Measurements from ENCODE around the gene RFNG.
A peak's percentile ranks its signal among the peaks of the same experiment; 100 is the strongest.

The RFNG gene

DNA sequence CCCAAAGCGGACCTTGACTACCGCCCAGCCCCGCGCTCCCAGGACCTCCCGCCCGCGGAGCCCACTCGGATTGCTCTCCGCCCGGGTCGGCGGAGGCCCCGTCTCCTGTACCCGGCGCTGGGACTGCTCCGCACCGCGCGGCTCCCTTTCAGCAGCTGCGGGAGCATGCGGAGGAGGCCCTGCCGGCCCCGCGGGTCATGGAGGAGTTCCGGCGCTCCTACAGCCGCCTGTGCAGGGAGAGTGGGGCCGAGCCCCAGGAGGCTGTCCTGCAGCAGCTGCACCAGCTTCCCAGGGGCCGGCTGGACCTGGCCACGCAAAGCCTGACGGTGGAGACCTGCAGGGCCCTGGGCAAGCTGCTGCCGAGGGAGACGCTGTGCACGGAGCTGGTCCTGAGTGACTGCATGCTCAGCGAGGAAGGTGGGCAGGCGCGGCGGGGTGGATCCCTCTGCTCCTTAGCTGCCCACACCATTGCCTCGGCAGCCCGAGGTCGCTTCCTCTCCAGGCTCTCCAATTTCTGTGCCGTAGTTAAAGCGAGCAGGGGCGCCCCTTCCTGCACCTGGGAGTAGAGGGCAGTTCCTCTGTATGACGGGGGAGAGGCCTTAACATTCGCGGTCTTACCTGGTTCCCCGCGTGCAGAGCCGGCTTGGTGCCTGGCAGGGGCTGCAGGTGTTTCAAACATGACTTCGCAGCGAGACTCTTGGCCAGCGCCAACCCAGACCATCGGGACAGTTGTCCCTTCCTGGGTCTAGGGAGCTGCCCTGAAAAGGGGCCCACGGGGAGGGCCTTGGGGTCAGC is 28.0 kb downstream of the RFNG start:
- peak; percentile 64 for DNase-seq

DNA sequence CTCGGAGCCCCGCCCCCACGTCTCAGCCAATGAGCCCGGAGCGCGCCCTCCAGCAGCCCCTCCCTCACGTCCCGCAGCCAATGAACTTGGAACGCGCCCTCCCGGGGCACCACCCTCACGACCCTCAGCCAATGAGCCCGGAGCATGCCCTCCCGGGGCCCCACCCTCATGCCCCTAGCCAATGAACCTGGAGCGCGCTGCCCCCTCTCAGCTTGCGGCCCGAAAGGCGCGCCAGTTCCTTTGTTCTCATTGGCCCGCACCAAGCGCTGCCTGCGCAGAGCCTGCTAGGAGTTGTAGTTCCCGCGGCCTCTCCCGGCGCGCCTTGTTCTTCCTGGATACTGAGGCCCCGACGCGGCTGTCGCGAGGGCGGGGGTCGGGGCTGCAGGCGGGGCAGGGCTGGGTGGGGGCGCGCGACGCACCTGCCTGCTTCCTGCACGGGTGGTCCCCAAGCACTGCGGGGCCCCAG is 28.6 kb downstream of the RFNG start, which contains the start of gene LRRC45:
Gene LRRC45 (plus strand): TSS at position 325 of the 466 bp plus-strand sequence. CDS start 339 bp downstream, outside the sequence.
- DNase-seq, result peak; percentile 100

- DNase-seq, result peak; percentile 58
Observed at GRCh38 chr17:82022310-82022980, 29.2 kb downstream of the RFNG start, which contains the start of gene CENPX. CENPX (minus strand) TSS chr17:82022878; CDS start chr17:82022861, 17 bp downstream.

DNA sequence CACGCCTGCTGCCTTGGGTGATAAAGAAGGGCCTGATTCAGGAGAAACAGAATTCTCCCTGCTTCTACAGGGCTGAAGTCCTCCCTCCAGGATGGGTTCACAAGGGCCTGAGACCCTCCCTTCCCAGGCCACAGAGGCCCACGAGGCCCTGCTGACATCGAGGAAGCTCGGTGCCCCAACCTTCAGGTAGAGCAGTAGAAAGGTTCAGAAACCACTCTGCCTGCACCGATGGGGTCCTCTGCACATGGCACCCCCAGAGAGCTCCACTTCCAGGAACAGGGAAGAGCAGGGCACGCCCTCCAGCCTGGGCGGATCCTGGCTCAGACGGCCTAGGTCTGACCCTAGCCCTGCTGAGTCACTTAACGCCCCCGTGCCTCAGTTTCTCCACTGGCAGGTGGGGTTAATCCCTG is 29.7 kb downstream of the RFNG start:
- no peak for DNase-seq

- peak; percentile 72 for DNase-seq
Observed at GRCh38 chr17:82021107-82021899, 30.3 kb downstream of the RFNG start.

DNA sequence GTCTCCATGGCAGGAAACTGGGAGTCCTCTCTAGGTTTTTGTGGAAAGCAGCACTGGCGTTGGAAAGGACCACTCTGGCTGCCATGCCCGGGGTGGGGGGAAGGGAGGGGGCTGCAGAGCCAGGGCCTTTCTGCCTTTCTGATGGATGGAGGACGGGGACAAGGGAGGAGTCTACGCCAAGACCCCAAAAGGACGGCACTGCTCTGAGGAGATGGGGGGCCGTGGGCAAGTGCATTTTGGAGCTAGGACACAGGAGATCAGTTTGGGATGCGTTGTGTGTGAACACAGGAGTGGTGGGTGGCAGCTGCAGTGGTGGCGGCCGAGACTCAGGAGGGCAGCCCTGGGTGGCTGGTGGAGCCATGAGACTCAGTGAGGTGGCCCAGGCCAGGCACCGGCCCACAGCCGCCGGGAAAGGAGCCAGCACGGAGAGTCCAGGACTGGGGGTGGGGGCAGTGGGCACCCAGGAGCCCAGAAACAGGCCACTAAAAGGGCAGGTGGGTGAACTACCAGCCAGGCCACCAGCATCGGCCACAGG is 31.0 kb downstream of the RFNG start:
- no peak for DNase-seq

DNA sequence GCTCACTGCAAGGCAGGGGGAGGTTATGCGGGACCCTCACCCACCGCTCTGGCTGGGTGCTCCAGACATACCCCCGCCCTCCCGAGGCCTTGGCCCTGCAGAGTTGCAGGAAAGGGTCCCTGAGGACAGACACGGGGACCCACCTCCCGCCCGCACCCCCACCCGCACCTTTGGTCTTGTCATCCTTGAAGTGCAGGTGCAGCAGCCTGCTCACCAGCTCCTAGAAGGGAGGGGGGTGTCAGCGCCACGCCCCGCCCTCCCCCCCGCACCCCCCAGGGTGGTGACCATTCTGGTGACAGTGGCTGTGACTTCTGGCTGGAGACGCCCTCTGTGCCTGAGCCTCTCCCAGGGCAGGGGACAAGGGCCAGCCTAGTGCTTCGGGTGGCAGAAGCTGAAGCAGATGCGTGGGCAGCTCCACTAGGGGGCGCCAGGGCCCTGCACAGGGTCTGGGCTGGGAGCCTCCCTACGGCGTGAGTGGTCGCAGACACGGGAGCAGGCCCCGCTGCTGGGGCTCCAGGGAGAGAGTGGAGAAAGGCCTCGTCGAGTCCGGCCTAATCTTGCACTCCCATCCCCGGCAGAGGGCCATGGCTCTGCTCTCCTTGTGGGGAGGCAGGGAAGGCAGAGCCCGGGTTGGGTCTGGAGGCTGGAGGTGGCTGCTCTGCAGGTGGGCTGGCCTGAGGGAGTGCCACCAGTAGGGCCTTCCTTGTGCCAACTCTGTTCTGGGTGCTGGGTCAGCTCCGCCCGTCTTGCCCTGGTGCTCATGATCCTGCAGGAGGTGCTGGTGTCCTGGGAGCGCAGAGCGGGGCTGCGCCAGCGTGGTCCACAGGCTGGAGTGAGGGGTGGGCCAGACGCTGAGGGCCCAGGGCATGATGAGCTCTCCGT is 31.7 kb downstream of the RFNG start:
- peak; percentile 84 for DNase-seq

DNA sequence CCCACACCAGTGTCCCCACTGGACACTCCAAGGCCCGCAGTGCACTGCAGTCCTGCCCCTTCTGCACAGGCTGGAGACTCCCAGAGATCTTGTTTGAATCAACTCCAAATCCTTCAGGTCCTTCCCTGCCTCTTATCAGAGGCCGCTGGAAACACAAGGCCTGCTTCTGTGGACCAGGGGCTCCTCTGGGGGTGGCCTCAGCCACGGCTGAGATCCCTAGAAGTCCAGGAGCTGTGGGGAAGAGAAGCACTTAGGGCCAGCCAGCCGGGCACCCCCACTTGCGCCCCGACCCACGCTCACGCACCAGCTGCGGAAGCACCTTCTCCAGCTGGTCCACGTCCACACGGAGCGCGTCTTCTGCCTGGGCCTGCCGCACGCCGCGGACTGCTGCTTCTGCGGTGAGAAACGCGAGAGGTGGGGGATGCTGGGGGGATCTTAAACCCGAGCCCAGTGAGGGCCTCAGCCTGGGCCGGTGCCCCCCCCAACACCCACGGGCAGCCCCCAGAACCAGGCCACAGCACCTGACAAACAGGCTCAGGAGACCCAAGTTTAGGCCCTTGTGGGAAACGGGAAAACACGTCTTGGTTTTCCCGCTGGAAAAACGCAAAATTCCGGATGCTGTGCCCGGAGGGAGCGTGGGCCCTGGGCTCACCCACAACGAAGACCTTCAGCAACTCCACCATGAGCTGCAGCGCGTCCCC is 32.5 kb downstream of the RFNG start:
- no peak for DNase-seq

DNA sequence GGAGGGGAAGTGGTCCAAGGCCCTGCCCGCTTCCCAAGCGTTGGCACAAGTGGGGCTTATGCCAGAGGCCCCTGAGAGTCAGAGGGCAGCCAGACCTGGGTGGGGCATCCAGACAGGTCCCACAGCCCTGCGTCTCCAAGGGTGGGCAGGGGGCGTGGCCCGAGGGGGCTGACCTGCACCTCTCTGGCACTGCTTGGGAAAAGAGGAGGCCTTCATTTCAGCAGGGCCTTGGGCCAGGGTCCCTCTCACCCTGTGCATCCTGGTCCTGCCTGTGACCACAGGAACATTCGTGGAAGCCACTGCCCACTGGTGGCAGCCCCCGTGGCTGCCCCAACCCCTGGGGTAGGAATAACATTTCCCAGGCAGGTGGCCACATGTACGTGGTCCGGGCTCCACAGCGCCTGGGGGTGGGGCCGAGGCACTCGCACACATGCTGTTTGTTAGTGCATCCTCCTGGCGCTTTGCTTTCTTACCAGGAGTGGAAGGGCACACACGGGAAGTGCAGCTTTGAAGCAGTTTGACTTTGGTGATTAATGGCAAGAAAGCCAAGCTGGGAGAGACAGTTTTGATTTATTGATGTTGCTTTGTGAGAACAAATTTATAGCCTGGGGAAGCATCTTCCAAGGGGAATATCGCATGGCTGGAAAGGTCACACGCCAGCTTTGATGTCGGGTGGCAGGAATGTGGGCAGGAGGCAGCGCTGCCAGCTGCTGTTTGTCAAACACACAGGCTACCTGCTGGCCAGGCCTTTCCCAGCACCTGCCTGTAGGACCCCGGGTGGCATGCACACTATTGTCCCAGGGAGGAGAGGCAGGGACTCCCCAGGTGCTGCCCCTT is 33.2 kb downstream of the RFNG start:
- peak; percentile 28 for DNase-seq

DNA sequence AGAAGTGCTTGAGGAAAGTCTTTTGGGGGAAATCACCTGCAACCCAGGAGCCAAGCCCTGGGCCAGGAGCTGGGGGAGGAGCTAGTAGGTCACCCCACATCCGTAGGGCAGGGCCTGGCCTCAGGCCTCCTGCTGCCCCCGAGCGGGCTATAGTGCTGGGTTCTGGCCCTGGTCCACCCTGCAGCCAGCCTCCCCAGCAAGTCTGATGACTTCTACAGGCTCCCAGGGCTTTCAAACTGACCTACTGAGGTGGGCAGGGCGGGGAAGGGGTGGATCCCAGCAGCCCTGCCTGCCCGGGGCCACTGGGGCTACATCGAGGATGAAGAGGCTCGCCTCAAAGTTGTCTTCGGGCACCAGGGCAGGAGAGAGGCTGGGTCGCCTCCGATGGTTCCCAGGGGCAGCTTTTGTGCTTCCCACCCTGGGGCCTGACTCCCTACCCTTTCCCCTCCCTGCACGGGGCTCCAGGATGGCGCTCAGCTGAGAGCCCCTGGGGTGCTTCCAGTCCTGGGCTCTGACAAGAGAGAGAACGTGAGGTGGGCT is 33.9 kb downstream of the RFNG start:
- DNase-seq, result no peak

- DNase-seq, result no peak
Observed at GRCh38 chr17:82016875-82017459, 34.6 kb downstream of the RFNG start.

DNA sequence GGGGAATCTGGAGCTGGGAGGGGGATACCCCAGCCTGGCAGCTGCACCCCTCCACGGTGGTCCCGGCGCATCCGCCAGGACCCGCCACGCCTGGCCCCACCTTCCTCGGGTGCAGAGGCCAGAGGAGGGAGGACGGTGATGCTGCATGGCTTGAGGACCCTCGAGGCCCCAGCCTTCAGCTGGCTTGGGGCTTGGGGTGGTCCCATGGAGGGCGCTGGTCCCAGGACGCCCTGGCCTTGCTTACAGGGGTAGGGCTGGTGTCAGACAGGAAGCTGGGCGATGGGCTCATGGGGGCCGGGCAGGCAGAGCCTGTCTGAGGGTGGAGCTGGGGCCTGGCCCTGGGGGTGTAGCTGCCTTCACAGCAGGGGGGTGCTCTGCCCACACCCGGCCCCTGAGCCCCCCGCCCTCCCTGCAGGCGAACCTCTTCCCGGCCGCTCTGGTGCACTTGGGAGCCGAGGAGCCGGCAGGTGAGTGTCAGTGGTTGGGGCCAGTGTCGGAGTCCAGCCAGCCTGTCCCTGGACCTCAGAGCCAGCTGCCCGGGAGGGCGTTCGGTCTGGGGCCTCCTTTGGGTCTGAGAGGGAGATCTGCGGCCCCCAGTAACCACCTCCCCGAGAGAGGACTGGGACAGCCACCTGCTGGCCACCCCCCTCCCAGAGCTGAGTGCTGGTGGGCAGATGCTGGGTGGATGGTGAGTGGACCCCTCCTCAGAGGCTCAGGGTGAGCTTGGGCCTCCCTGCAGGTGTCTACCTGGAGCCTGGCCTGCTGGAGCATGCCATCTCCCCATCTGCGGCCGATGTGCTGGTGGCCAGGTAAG is 35.3 kb downstream of the RFNG start:
- DNase-seq, result no peak

DNA sequence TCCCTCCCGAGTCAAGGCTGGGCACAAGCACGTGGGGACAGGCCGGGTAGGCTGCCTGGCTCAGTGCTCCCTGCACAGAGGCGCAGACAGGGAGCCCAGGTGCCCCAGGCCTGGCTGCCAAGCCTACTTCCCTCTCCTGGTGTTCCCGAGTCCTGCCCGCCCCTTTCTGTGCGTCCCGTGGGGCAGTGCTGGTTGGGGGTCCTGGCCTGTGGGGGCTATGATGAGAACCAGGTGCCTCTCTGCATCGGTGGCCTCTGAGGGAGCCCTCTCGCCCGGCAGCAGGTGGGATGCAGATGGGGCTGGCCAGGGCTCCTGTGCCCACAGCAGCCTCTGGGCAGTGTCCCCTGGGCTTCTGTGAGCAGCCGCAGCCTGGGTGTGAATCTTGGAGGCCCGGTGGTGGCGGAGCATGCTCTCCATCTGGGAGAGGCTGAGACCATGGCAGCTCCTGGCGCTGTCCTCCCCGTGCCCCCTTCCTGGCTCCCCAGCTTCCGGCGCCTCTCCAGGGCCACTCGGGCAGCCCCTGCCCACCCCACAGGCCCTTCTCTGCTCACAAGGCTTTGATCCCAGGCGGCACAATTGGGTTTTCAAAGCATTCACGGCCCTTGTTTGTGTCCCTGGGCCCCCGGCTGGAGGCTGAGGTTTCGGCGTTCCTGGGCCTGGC is 36.2 kb downstream of the RFNG start:
- DNase-seq, result no peak

- no peak for DNase-seq
Observed at GRCh38 chr17:82014971-82015310, 36.7 kb downstream of the RFNG start.

GRCh38 chr17:82014432-82014831 is 37.2 kb downstream of the RFNG start:
- DNase-seq, result no peak

GRCh38 chr17:82013772-82014321 is 37.8 kb downstream of the RFNG start:
- DNase-seq, result no peak

GRCh38 chr17:82013341-82013740 is 38.3 kb downstream of the RFNG start:
- no peak for DNase-seq

Measured in NCI-H82 (cell line).